HL-60 (cell line): ENCODE results near the gene RASAL2.

ENCODE experiments used
- DNase-seq, 2 experiments: peaks; one replicate each; pipeline ENCODE4 v3.0.0-alpha.2; 2010 to 2020; ENCODE audit warnings: low read depth in 1 of 2, low spot score in 1 of 2
- H3K27ac ChIP-seq: fragments of 250-450 bp; sonication (Bioruptor Pico); replicated peaks from 2 replicates; pipeline ENCODE4 v1.5.1; 2020; ENCODE audit warnings: mild to moderate bottlenecking, moderate library complexity
- H3K27me3 ChIP-seq: fragments of 250-450 bp; sonication (Bioruptor Pico); 2 replicates; pipeline ENCODE4 v1.5.1; 2021; ENCODE audit warnings: mild to moderate bottlenecking, moderate library complexity; ENCODE audit not compliant: insufficient read depth, poor library complexity, severe bottlenecking
- H3K4me3 ChIP-seq: replicated peaks from 2 replicates; pipeline ENCODE4 v1.5.1; 2011; ENCODE audit warnings: mild to moderate bottlenecking, control low read depth, low read length; ENCODE audit not compliant: insufficient read depth
- CTCF ChIP-seq: IDR thresholded peaks from one replicate; pipeline ENCODE4 v1.5.1; 2011; ENCODE audit warnings: low read length, control low read depth, inconsistent platforms; ENCODE audit not compliant: insufficient read depth
- GABPA ChIP-seq: IDR thresholded peaks from 2 replicates; pipeline ENCODE4 v1.6.1; 2012; ENCODE audit warnings: low read depth
- POLR2AphosphoS5 ChIP-seq: IDR thresholded peaks from 2 replicates; pipeline ENCODE4 v1.6.1; 2012; ENCODE audit warnings: low read depth
- REST ChIP-seq: IDR thresholded peaks from 2 replicates; pipeline ENCODE4 v1.6.1; 2012; ENCODE audit warnings: low read depth; ENCODE audit not compliant: insufficient replicate concordance
- SPI1 ChIP-seq: IDR thresholded peaks from 2 replicates; pipeline ENCODE4 v1.6.1; 2012; ENCODE audit warnings: low read depth, mild to moderate bottlenecking, borderline replicate concordance

RASAL2 gene

GRCh38 chr1:178328728-178329127 is 234.8 kb downstream of the RASAL2 start:
- DNase-seq = no peak
- no peak overlapping the region for H3K4me3 ChIP-seq
- no peaks in the 10 kb centered on the region for H3K27me3 ChIP-seq
- no peak for TF ChIP-seq GABPA
- no peak for TF ChIP-seq REST
- H3K27ac ChIP-seq = no peak overlapping the region

DNA sequence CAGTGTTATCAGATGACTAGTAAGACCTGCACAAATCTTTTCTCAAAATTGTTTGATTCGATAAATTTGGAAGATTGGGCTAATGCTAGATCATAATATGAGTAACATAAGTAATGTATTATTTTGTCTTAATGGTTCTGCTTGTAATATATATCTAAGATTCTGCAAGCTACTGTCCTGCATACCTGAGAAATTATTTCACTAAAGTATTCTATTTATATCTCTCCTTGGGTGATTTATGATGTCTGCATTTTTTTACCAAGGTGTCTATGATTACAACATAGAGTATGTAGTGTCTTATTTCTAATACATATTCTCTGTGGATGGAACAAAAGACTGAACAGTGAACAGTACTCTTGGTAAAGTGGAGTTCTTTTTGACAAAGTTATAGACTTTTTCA is 236.2 kb downstream of the RASAL2 start:
- no peak overlapping the region for H3K27ac ChIP-seq
- no peaks in the 10 kb centered on the region for H3K27me3 ChIP-seq
- H3K4me3 ChIP-seq = no peak overlapping the region
- DNase-seq = no peak
- no peak for TF ChIP-seq GABPA
- no peak for TF ChIP-seq POLR2AphosphoS5

GRCh38 chr1:178330848-178331497 is 237.1 kb downstream of the RASAL2 start:
- Histone ChIP-seq H3K27me3 (no peaks in the 10 kb centered on the region), H3K27ac (no peak overlapping the region), H3K4me3 (no peak overlapping the region)
- no peak for DNase-seq
- no peak for TF ChIP-seq POLR2AphosphoS5
- TF ChIP-seq GABPA = no peak
- TF ChIP-seq SPI1 = no peak
- no peak for TF ChIP-seq REST
- no peak for TF ChIP-seq CTCF

DNA sequence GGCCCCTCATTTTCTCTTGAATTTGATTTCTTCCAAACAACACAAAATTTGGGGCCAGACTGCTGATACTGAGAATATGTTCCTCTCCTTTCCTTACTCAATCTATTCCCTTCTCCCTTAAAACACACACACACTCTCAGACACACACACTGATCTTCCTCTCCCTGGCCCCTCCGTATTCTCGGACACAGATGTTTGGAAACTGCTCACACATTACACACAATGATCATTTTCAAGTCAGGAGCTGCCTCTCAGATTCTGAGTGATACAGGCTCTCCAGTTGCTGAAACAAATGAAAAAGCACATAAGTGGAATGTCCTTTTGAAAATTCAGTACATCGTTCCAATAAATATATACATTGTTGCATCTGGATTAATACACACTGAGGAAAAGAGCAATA is 241.5 kb downstream of the RASAL2 start:
- Histone ChIP-seq H3K27ac (no peak overlapping the region), H3K27me3 (no peaks in the 10 kb centered on the region), H3K4me3 (no peak overlapping the region)
- TF ChIP-seq POLR2AphosphoS5 (no peak), GABPA (no peak), CTCF (no peak), SPI1 (no peak), REST (no peak)
- DNase-seq = no peak
